Endodermal cell (in vitro differentiated cells): Measurements from ENCODE around the gene PABPN1L. TPM values are rescaled to one million over a fixed set of nuclear protein-coding genes. Genes with fewer than 3 reads are reported as not detected.

Experiments used
- DNase-seq: peaks from one replicate; pipeline ENCODE4 v3.0.0-alpha.2; 2017
- H3K27ac ChIP-seq: 2 replicates; pipeline ENCODE4 v1.5.1; 2013; ENCODE audit warnings: mild to moderate bottlenecking, low read depth, low read length, moderate library complexity
- H3K27me3 ChIP-seq: 2 replicates; pipeline ENCODE4 v1.6.1; 2013; ENCODE audit warnings: mild to moderate bottlenecking, low read length, moderate library complexity; ENCODE audit not compliant: insufficient read depth, control insufficient read depth, poor library complexity, severe bottlenecking
- H3K36me3 ChIP-seq: 2 replicates; pipeline ENCODE4 v1.7.0; 2013; ENCODE audit warnings: mild to moderate bottlenecking, low read length, moderate library complexity; ENCODE audit not compliant: control insufficient read depth, insufficient read depth
- H3K4me1 ChIP-seq: one replicate; pipeline ENCODE4 v1.7.0; 2013; ENCODE audit warnings: low read length; ENCODE audit not compliant: control insufficient read depth, insufficient read depth
- H3K4me3 ChIP-seq: 2 replicates; pipeline ENCODE4 v1.5.1; 2013; ENCODE audit warnings: mild to moderate bottlenecking, low read length, moderate library complexity
- H3K9ac ChIP-seq: 2 replicates; pipeline ENCODE4 v1.6.1; 2013; ENCODE audit warnings: mild to moderate bottlenecking, low read length, moderate library complexity; ENCODE audit not compliant: poor library complexity, severe bottlenecking; ENCODE audit errors: extremely low read depth
- H3K9me3 ChIP-seq: 2 replicates; pipeline ENCODE4 v1.6.1; 2013; ENCODE audit warnings: mild to moderate bottlenecking, low read length, moderate library complexity; ENCODE audit not compliant: control insufficient read depth
- H3K27ac Mint-ChIP-seq: 2 replicates; pipeline ENCODE4 v1.8.0; 2020; ENCODE audit warnings: mixed read lengths
- H3K27me3 Mint-ChIP-seq: 2 replicates; pipeline ENCODE4 v1.8.0; 2021; ENCODE audit warnings: mild to moderate bottlenecking, mixed read lengths; ENCODE audit not compliant: insufficient read depth
- H3K36me3 Mint-ChIP-seq: 2 replicates; pipeline ENCODE4 v1.8.0; 2020; ENCODE audit warnings: low read depth, mixed read lengths
- H3K4me1 Mint-ChIP-seq: 2 replicates; pipeline ENCODE4 v1.8.0; 2020; ENCODE audit warnings: mixed read lengths
- H3K4me3 Mint-ChIP-seq: 2 replicates; pipeline ENCODE4 v1.8.0; 2020; ENCODE audit warnings: mild to moderate bottlenecking, moderate library complexity, mixed read lengths
- H3K9me3 Mint-ChIP-seq: 2 replicates; pipeline ENCODE4 v1.8.0; 2020; ENCODE audit warnings: mild to moderate bottlenecking, mixed read lengths
- WGBS, 2 experiments: methylation state at CpG; one replicate each; pipeline versions ENCODE4 v1.1.5 to v1.1.7; 2013; ENCODE audit warnings: missing lambda C conversion rate in 2 of 2, mixed read lengths in 1 of 2; ENCODE audit not compliant: insufficient coverage in 1 of 2, insufficient read length in 1 of 2; 5-methylcytosine and 5-hydroxymethylcytosine counted together
- total RNA-seq, 2 donors: library from RNA; stranded (reverse); fragmentation: NEBNext Ultra II Directional in 1 of 2; extraction: Animal tissue kit (Norgen Biotek cat#: 25700) in 1 of 2; gene quantifications; 2 replicates in 1 of 2; 3 replicates in 1 of 2; pipeline ENCODE4 v1.2.1, GENCODE V29; 2021
- TF ChIP-seq, protein P1 (sequence below): fragments of 200-600 bp; sonication (generic); conservative IDR thresholded peaks from 2 replicates; pipeline ENCODE4 v1.5.0; 2021; ENCODE audit warnings: antibody characterized with exemption, mild to moderate bottlenecking

PABPN1L gene
- total RNA-seq, 2 donors from 2014 or later = not detected

DNA sequence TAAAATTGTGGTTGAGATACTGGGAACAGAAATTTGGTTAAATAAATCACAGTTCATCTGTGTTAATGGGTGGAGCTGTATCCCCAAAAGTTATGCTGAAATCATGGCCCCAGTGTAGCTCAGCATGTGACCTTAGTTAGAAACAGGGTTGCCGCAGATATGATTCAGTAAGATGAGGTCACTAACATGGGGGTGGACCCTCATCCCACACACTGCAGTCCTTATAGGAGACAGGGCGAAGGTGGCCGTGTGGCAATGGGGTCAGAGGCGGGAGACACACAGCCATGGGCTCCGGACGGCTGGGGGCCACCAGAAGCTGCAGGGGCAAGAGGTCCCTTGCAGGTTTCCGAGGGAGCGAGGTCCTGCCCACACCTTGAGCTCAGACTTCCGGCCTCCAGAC is 20.4 kb downstream of the PABPN1L start:
- Mint-ChIP-seq H3K36me3 (peaks cover 22% of the 10 kb centered on the region), H3K27me3 (no peaks in the 10 kb centered on the region), H3K9me3 (peaks cover 2% of the 10 kb centered on the region), H3K4me3 (no peak overlapping the region), H3K4me1 (no peaks in the 10 kb centered on the region), H3K27ac (no peak overlapping the region)
- DNase-seq = no peak
- H3K4me3 ChIP-seq = no peak overlapping the region
- H3K36me3 ChIP-seq = no peaks in the 10 kb centered on the region
- no peaks in the 10 kb centered on the region for H3K9me3 ChIP-seq
- TF ChIP-seq, protein P1, sequence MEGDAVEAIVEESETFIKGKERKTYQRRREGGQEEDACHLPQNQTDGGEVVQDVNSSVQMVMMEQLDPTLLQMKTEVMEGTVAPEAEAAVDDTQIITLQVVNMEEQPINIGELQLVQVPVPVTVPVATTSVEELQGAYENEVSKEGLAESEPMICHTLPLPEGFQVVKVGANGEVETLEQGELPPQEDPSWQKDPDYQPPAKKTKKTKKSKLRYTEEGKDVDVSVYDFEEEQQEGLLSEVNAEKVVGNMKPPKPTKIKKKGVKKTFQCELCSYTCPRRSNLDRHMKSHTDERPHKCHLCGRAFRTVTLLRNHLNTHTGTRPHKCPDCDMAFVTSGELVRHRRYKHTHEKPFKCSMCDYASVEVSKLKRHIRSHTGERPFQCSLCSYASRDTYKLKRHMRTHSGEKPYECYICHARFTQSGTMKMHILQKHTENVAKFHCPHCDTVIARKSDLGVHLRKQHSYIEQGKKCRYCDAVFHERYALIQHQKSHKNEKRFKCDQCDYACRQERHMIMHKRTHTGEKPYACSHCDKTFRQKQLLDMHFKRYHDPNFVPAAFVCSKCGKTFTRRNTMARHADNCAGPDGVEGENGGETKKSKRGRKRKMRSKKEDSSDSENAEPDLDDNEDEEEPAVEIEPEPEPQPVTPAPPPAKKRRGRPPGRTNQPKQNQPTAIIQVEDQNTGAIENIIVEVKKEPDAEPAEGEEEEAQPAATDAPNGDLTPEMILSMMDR = no peak
- WGBS, 2 experiments = 94 to 100% methylated on average over 6 to 9 of the region's 9 CpGs
- no peaks in the 10 kb centered on the region for H3K4me1 ChIP-seq
- H3K27ac ChIP-seq = no peak overlapping the region
- H3K27me3 ChIP-seq = no peaks in the 10 kb centered on the region
- no peak overlapping the region for H3K9ac ChIP-seq

- Mint-ChIP-seq H3K27ac (peak overlapping the region; percentile 32), H3K4me3 (no peak overlapping the region), H3K27me3 (no peaks in the 10 kb centered on the region), H3K9me3 (no peaks in the 10 kb centered on the region), H3K36me3 (peaks cover 19% of the 10 kb centered on the region), H3K4me1 (no peaks in the 10 kb centered on the region)
- no peaks in the 10 kb centered on the region for H3K27me3 ChIP-seq
- no peak overlapping the region for H3K9ac ChIP-seq
- H3K36me3 ChIP-seq = no peaks in the 10 kb centered on the region
- WGBS, 2 experiments = 79 to 96% methylated on average over 6 to 11 of the region's 11 CpGs
- peak; percentile 79 for DNase-seq
- TF ChIP-seq, protein P1 = peak; percentile 74
- no peaks in the 10 kb centered on the region for H3K4me1 ChIP-seq
- peak overlapping the region; percentile 47 for H3K27ac ChIP-seq
- H3K9me3 ChIP-seq = no peaks in the 10 kb centered on the region
- no peak overlapping the region for H3K4me3 ChIP-seq
These were observed 21.9 kb downstream of the PABPN1L start for GRCh38 chr16:88844419-88845036.

DNA sequence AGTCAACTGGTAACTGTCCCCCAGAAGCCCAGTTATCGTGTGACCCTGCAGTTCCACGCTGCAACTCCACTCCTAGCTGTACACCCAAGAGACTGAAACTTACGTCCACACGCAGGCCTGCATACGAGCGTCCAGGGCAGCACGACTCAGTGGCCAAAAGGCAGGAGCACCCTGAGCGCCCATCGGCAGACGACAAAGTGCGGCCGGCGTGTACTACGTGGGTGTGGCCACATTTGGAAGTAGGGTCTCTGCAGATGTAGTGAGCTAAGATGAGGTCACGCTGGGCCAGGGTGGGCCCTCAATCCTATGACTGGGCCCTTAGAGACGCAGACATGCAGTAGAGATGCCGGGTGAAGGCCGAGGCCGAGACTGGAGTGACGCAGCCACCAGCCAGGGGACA is 23.2 kb downstream of the PABPN1L start:
- TF ChIP-seq, protein P1 = no peak
- no peaks in the 10 kb centered on the region for H3K9me3 Mint-ChIP-seq
- Histone ChIP-seq H3K4me3 (no peak overlapping the region), H3K27me3 (no peaks in the 10 kb centered on the region), H3K9ac (no peak overlapping the region), H3K9me3 (no peaks in the 10 kb centered on the region), H3K36me3 (no peaks in the 10 kb centered on the region), H3K27ac (no peak overlapping the region), H3K4me1 (no peaks in the 10 kb centered on the region)
- H3K27ac Mint-ChIP-seq = no peak overlapping the region
- no peak for DNase-seq
- H3K4me1 Mint-ChIP-seq = no peaks in the 10 kb centered on the region
- WGBS, 2 experiments = 93 to 94% methylated on average over 20 of the region's 20 CpGs
- H3K4me3 Mint-ChIP-seq = no peak overlapping the region
- H3K36me3 Mint-ChIP-seq = peaks cover 21% of the 10 kb centered on the region
- H3K27me3 Mint-ChIP-seq = no peaks in the 10 kb centered on the region
